Tibial nerve (tissue), 4 donors: ENCODE results near the gene TTC9C. TPM values are rescaled to one million over a fixed set of nuclear protein-coding genes. Genes with fewer than 3 reads are reported as not detected.
"Not testable (repeated sequence)": the region's sequence is repeated elsewhere in the genome, so short reads cannot be mapped to it uniquely, and the experiment has no call there.

Source experiments
- DNase-seq, 2 donors: peaks; one replicate each; pipeline ENCODE4 v3.0.0-alpha.2; 2019; ENCODE audit warnings: low spot score in 2 of 2
- H3K27ac ChIP-seq, 4 donors: fragments of 200-600 bp; sonication (generic) in 3 of 4; one replicate each; pipeline ENCODE4 v1.5.1; 2017 to 2019; ENCODE audit warnings: mild to moderate bottlenecking in 1 of 4
- H3K27me3 ChIP-seq, 2 donors: fragments of 200-600 bp; sonication (generic) in 1 of 2; one replicate each; pipeline versions ENCODE4 v1.5.1 to v1.6.0; 2017 to 2019
- H3K36me3 ChIP-seq, 3 donors: fragments of 200-600 bp; sonication (generic); one replicate each; pipeline ENCODE4 v1.5.1; 2018 to 2019
- H3K4me1 ChIP-seq, 4 donors: fragments of 200-600 bp; sonication (generic) in 3 of 4; one replicate each; pipeline ENCODE4 v1.5.1; 2017 to 2019
- H3K4me3 ChIP-seq, 4 donors: fragments of 200-600 bp; sonication (generic) in 3 of 4; one replicate each; pipeline ENCODE4 v1.5.1; 2017 to 2019; ENCODE audit warnings: mild to moderate bottlenecking in 1 of 4, moderate library complexity in 1 of 4
- H3K9me3 ChIP-seq, 4 donors: fragments of 200-600 bp; sonication (generic) in 3 of 4; one replicate each; pipeline ENCODE4 v1.5.1; 2017 to 2019
- CTCF ChIP-seq, 5 experiments: fragments of 200-600 bp in 3 of 5; fragments of 450-650 bp in 2 of 5; sonication (generic) in 3 of 5; IDR thresholded peaks; one replicate each; pipeline ENCODE4 v1.5.1; 2016 to 2019; ENCODE audit warnings: antibody characterized with exemption in 5 of 5, mild to moderate bottlenecking in 3 of 5, moderate library complexity in 2 of 5
- EP300 ChIP-seq, 2 donors: sonication (generic); formaldehyde crosslinking; IDR thresholded peaks; one replicate each; pipeline ENCODE4 v1.6.1; 2017; ENCODE audit warnings: antibody characterized with exemption in 2 of 2, mild to moderate bottlenecking in 1 of 2
- POLR2A ChIP-seq, 2 donors: fragments of 450-650 bp; IDR thresholded peaks; one replicate each; pipeline ENCODE4 v1.6.1; 2017; ENCODE audit warnings: antibody characterized with exemption in 2 of 2, mild to moderate bottlenecking in 2 of 2, moderate library complexity in 2 of 2
- WGBS, 2 donors: methylation state at CpG; one replicate each; pipeline ENCODE4 v1.1.5; 2018; 5-methylcytosine and 5-hydroxymethylcytosine counted together
- total RNA-seq, 4 donors: library from RNA; depleted of rRNA; stranded (reverse); fragments of >200 nt; gene quantifications; one replicate each; pipeline ENCODE4 v1.1.0, GENCODE V29; 2016

TTC9C gene
- total RNA-seq, 4 donors from 2014 or later: 20.1 to 37.1 (median 23.6) TPM

- H3K9me3 ChIP-seq: no peaks in the 10 kb centered on the region
- no peaks in the 10 kb centered on the region for H3K27me3 ChIP-seq
- H3K36me3 ChIP-seq: peaks cover 0 to 34% (median 0%) of the 10 kb centered on the region in 3 donors
- 88 to 97% methylated on average over 11 of the region's 11 CpGs for WGBS, 2 donors
- no peak overlapping the region for H3K27ac ChIP-seq
- no peak overlapping the region for H3K4me3 ChIP-seq
- TF ChIP-seq EP300 (IDR thresholded peaks at IDR 0.05) (no peak), POLR2A (IDR thresholded peaks at IDR 0.05) (no peak), CTCF (IDR thresholded peaks at IDR 0.05) (no peak)
- H3K4me1 ChIP-seq: peaks cover 0 to 21% (median 15%) of the 10 kb centered on the region in 4 donors
- no peak for DNase-seq
These were observed 26.0 kb upstream of the TTC9C start for GRCh38 chr11:62702246-62702645.

GRCh38 chr11:62703921-62704320 is 24.4 kb upstream of the TTC9C start:
- H3K4me3 ChIP-seq, H3K27me3 ChIP-seq, DNase-seq, H3K9me3 ChIP-seq, H3K27ac ChIP-seq: not testable (repeated sequence)
- H3K4me1 ChIP-seq: peaks cover 0 to 38% (median 22%) of the 10 kb centered on the region in 4 donors
- peaks cover 0 to 34% (median 0%) of the 10 kb centered on the region in 3 donors for H3K36me3 ChIP-seq
- WGBS, 2 donors: 95 to 97% methylated on average over 4 of the region's 4 CpGs

- peak overlapping the region in 3 of 4 donors; percentile 77 to 89 (median 87) for H3K27ac ChIP-seq
- peaks cover 0 to 46% (median 29%) of the 10 kb centered on the region in 4 donors for H3K4me1 ChIP-seq
- no peaks in the 10 kb centered on the region for H3K9me3 ChIP-seq
- peak overlapping the region; percentile 66 to 86 (median 78) for H3K4me3 ChIP-seq
- H3K27me3 ChIP-seq: no peaks in the 10 kb centered on the region
- TF ChIP-seq CTCF (IDR thresholded peaks at IDR 0.05) (no peak), POLR2A (IDR thresholded peaks at IDR 0.05) (no peak), EP300 (IDR thresholded peaks at IDR 0.05) (no peak)
- no peak for DNase-seq
- WGBS, 2 donors: 41 to 58% methylated on average over 7 of the region's 7 CpGs
- peaks cover 0 to 27% (median 0%) of the 10 kb centered on the region in 3 donors for H3K36me3 ChIP-seq
These were observed 22.9 kb upstream of the TTC9C start for GRCh38 chr11:62705413-62705812.

GRCh38 chr11:62705880-62706849 is 22.1 kb upstream of the TTC9C start:
- Histone ChIP-seq H3K27ac (peak overlapping the region; percentile 44 to 89 (median 82)), H3K36me3 (peaks cover 0 to 27% (median 0%) of the 10 kb centered on the region in 3 donors), H3K27me3 (no peaks in the 10 kb centered on the region), H3K4me1 (peaks cover 0 to 49% (median 31%) of the 10 kb centered on the region in 4 donors), H3K9me3 (no peaks in the 10 kb centered on the region), H3K4me3 (peak overlapping the region; percentile 66 to 86 (median 78))
- DNase-seq: peak; percentile 91
- WGBS, 2 donors: 5 to 6% methylated on average over 32 to 50 of the region's 73 CpGs
- TF ChIP-seq EP300 (IDR thresholded peaks at IDR 0.05) (peak; percentile 68 to 75), POLR2A (IDR thresholded peaks at IDR 0.05) (peak in 1 of 2 donors; percentile 47), CTCF (IDR thresholded peaks at IDR 0.05) (no peak)

- peaks cover 0 to 49% (median 31%) of the 10 kb centered on the region in 4 donors for H3K4me1 ChIP-seq
- 76 to 79% methylated on average over 8 of the region's 8 CpGs for WGBS, 2 donors
- peak overlapping the region; percentile 44 to 89 (median 82) for H3K27ac ChIP-seq
- H3K9me3 ChIP-seq: no peaks in the 10 kb centered on the region
- peak overlapping the region in 3 of 4 donors; percentile 66 to 86 (median 75) for H3K4me3 ChIP-seq
- TF ChIP-seq POLR2A (IDR thresholded peaks at IDR 0.05) (no peak), CTCF (IDR thresholded peaks at IDR 0.05) (no peak), EP300 (IDR thresholded peaks at IDR 0.05) (no peak)
- no peak for DNase-seq
- H3K36me3 ChIP-seq: peaks cover 0 to 27% (median 0%) of the 10 kb centered on the region in 3 donors
- H3K27me3 ChIP-seq: no peaks in the 10 kb centered on the region
These were observed 21.4 kb upstream of the TTC9C start for GRCh38 chr11:62706850-62707247.
